ENCODE data around the gene DUSP11. TPM values are rescaled to one million over a fixed set of nuclear protein-coding genes. Genes with fewer than 3 reads are reported as not detected.
"Not testable (repeated sequence)": the region's sequence is repeated elsewhere in the genome, so short reads cannot be mapped to it uniquely, and the experiment has no call there.

Gene DUSP11
- 17.0 TPM for polyA plus RNA-seq (ENCODE audit: insufficient read length)

- peak; percentile 92 for DNase-seq (ENCODE audit: low read depth)
Measured at GRCh38 chr2:73779467-73780236, at the start of gene DUSP11. TSS of gene DUSP11 (minus strand) at chr2:73780103. CDS start at chr2:73779974, 129 bp downstream.

DNA sequence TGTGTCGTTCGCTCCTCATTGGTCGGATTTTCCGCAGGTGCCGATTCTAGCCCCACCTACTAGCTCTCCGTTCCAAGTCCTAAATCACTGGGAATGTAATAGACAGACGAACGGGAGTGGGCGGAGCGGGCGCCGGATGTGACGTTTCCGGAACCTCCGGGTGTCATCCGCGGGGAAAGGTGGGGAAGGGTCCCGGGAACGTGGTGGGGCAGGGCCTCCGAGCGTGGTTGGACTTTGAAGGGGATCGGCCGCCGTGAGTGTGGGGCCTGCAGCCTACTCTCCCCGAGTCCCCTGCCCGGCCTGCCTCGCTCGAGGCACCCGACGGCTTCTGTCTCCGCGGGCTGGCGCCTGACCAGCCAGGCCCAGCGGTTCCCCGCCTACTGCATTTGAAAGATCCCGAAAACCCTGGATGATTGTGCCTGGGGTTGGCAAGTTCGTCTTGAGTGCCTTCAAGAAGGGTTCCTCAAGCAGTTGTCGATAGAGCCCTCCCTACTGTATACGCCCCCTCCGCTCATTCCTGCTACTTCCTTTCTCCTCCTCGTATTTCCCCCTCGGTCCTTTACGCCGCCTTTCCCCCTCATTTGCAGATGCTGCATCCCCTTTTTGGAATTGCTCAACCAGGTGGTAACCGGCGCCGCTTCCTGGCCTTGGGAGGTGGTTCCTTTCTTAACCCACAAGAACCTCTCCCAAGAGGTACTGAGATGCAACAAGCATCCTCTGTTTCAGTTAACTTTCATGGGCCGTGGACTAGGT, 49.1 kb upstream of the DUSP11 start, which contains the start of gene STAMBP:
Gene STAMBP (plus strand): TSS at position 144 of the 753 bp plus-strand sequence. CDS start 1,896 bp downstream, outside the sequence.
- peak; percentile 97 for DNase-seq (ENCODE audit: low read depth)

- DNase-seq (ENCODE audit: low read depth): no peak
Measured at GRCh38 chr2:73828389-73828817, 48.5 kb upstream of the DUSP11 start.

- no peak for DNase-seq (ENCODE audit: low read depth)
Measured at GRCh38 chr2:73827660-73828388, 47.9 kb upstream of the DUSP11 start.

- DNase-seq (ENCODE audit: low read depth): no peak
Measured at GRCh38 chr2:73827018-73827417, 47.1 kb upstream of the DUSP11 start.

GRCh38 chr2:73825408-73825807, 45.5 kb upstream of the DUSP11 start:
- DNase-seq (ENCODE audit: low read depth): no peak

- DNase-seq (ENCODE audit: low read depth): peak; percentile 57
Measured at GRCh38 chr2:73823916-73824523, 44.1 kb upstream of the DUSP11 start.

DNA sequence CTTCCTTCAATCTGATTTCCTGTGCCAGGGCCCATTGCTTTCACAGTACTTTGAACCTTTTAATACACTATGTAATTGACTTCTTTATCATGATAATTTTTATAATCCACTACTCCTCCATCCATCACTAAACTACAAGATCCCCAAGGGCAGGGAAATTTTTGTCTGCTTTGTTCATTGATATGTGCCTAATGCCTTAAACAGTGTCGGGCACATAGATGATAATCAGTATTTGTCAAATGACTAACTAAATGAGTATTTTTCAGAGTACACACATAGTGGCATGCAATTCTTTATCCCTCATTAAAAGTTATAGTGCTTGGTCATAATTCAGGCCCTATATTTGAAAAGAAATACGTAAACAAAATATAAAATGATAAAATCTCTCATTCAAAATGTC, 43.5 kb upstream of the DUSP11 start:
- no peak for DNase-seq (ENCODE audit: low read depth)

DNA sequence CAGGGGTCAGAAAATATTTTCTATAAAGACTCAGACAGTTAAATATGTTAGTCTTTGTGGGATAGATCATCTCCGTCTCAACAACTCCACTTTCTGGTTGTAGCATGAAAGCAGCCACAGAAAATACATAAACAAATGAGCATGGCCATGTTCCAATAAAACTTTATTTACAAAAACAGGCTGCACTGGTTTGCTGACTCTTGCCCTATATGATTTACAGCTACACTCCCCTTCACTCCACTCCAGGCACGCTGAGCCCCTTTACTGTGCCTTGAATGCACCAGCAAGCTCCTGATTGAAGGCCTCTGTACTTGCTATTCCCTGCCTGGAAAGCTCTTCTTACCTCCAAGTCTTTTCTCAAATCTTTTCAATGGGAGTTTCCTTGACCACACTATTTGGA, 43.1 kb upstream of the DUSP11 start:
- no peak for DNase-seq (ENCODE audit: low read depth)

DNA sequence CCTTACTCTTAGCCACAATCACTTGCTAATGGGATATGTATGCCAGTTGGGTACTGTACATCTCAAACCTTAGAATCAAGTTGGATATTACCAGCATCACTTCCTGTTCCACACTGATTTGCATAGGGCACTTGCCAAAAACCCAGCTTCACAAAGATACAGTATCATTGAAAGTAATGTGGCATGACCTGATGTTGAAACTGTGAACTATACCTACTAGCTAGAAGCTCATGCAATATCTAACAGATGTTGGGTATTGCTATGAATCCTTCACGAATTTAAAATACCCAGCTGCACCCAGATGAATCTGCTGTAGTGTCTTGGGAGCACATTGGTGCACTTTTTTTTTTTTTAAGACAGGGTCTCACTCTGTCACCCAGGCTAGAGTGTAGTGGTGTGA, 42.4 kb upstream of the DUSP11 start:
- DNase-seq (ENCODE audit: low read depth): no peak

- no peak for DNase-seq (ENCODE audit: low read depth)
Measured at GRCh38 chr2:73821669-73822068, 41.8 kb upstream of the DUSP11 start.

GRCh38 chr2:73821227-73821626, 41.3 kb upstream of the DUSP11 start:
- DNase-seq (ENCODE audit: low read depth): no peak

DNA sequence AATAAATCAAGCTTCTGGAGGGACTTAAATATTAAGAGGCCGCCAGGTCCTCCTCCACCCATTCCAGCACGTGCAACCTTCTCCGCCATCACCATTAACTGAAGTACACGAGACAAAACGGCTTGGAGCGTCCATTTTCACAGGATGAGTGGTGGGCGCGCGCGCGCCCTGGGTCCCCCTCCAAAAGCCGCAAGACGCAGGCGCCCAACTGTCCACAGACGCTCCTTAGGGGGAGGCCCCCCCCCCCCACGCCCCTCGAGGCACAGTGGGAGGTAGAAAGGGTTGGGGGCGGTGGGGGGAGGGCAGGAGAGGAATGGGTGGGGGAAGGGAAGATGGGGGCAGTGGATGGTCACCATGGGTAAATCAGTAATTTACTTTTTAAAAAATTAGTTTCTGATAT, 38.4 kb upstream of the DUSP11 start:
- no peak for DNase-seq (ENCODE audit: low read depth)

DNA sequence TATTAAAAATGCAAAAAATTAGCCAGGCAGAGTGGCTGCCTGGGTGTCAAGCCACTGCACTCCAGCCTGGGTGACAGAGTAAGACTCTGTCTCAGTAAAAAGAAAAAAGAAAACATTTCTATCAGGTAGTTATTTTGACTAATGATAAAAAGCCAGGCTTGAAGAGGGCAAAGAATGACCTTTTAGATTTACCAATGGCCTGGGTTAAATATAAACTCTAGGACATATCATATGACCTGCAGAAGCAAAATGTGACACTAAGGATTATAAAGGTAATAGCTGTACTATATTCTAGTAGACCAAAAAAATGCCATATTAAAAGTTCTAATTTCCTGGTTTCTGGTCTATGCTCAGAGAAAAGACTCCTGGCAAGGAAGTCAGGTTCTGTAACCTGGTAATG, 32.7 kb upstream of the DUSP11 start:
- DNase-seq (ENCODE audit: low read depth): no peak

GRCh38 chr2:73811878-73812277, 32.0 kb upstream of the DUSP11 start:
- DNase-seq (ENCODE audit: low read depth): no peak

GRCh38 chr2:73783883-73784282, 4.0 kb upstream of the DUSP11 start, which contains the start of gene C2orf78:
TSS of gene C2orf78 (plus strand) at chr2:73784183. CDS start at chr2:73784310, 127 bp downstream.
- DNase-seq (ENCODE audit: low read depth): not testable (repeated sequence)

DNA sequence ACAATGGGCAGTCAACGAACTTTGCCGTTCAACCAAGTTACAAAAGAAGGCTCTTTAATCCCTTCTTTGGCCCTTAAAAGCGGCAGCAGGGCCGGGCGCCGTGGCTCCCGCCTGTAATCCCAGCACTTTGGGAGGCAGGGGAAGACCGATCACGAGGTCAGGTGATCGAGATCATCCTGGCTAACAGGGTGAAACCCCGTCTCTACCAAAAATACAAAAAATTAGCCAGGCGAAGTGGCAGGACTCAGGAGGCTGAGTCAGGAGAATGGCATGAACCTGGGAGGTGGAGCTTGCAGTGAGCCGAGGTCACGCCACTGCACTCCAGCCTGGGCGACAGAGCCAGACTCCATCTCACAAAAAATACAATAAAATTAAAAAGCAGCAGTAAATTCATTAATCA, 3.5 kb upstream of the DUSP11 start:
- not testable (repeated sequence) for DNase-seq (ENCODE audit: low read depth)

DNA sequence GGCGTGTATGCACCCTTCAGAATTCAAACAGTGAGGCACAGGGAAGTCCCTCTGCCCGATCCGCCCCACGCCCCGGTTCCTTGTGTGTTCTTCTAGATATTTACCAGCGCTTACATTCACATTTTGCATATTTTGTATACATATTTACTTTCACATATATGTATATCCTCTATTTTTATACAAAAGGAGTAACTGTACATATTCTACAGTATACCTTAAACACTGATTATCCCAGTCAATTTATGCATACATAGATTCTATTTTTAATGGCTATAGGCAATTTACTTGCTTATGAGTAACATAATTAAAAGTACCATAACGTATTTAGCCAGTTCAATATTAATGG, 307 bp upstream of the DUSP11 start:
- no peak for DNase-seq (ENCODE audit: low read depth)

DNA sequence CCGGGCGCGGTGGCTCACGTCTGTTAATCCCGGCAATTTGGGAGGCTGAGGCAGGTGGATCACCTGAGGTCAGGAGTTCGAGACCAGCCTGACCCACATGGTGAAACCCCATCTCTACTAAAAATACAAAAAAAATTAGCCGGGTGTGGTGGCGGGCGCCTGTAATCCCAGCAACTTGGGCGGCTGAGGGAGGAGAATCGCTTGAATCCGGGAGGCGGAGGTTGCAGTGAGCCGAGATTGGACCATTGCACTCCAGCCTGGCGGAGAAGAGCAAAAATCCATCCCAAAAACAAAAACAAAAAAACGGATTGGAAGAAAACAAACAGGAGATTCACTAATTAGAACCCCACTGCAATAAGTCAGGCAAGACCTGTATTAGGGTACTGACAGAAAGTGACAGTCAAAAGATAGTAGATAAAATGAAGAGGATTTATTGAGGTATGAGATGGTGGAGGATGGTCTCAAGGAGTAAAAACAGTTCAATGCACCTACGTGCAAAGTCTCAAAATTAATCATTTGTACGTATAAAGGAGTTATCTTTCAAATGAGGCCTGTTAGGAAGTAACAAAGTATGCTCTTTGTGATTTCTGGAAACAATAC, 936 bp downstream of the DUSP11 start:
- not testable (repeated sequence) for DNase-seq (ENCODE audit: low read depth)

DNA sequence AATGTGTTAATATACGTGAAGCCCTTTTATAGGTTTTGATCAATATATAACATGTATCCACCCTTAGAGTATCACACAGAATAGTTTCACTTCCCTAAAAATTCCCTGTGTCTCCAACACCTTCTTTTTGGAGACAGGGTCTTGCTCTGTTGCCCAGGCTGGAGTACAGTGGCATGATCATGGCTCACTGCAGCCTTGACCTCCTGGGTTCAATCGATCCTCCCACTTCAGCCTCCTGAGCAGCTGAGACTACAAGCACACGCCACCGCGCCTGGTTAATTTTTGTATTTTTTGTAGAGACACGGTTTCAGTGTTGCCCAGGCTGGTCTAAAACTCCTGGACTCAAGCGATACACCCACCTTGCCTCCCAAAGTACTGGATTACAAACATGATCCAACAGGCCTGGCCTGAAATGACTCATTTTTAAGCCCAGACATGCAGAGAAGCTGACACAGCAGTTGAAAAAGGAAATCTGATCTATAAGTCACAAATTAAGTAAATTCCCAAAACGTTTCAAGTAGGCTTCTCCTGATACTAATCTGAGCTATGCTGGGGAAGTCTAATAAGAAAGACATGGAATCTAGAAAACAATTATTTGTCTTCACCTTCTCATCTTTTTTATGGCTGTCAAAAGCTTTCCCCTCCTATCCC, 2.9 kb downstream of the DUSP11 start:
- DNase-seq (ENCODE audit: low read depth): no peak

- no peak for DNase-seq (ENCODE audit: low read depth)
Measured at GRCh38 chr2:73776381-73776780, 3.5 kb downstream of the DUSP11 start.

Data from forelimb muscle (tissue), 1 donor.